ENCODE data around the gene TTC21B. TPM values are rescaled to one million over a fixed set of nuclear protein-coding genes. Genes with fewer than 3 reads are reported as not detected.

Gene TTC21B
- total RNA-seq, 1 experiment from 2014 or later = 20.8 TPM

GRCh38 chr2:165970663-165971062 lies 17.1 kb upstream of the TTC21B start (continued):
- no peak for TF ChIP-seq ATF2 (CRISPR knock-in tag; IDR thresholded peaks at IDR 0.05; ENCODE audit: borderline replicate concordance, low read depth)
- TF ChIP-seq ZNF121 (CRISPR knock-in tag; IDR thresholded peaks at IDR 0.05) = no peak
- TF ChIP-seq MLX (CRISPR knock-in tag; IDR thresholded peaks at IDR 0.05) = no peak
- TF ChIP-seq NR2C2 (CRISPR knock-in tag; IDR thresholded peaks at IDR 0.05) = no peak
- no peak for TF ChIP-seq GTF2I (CRISPR knock-in tag; conservative IDR thresholded peaks at IDR 0.05)
- no peak for TF ChIP-seq FOXP1 (CRISPR knock-in tag; IDR thresholded peaks at IDR 0.05; ENCODE audit: borderline replicate concordance)
- no peak for TF ChIP-seq ZMAT4 (CRISPR knock-in tag; IDR thresholded peaks at IDR 0.05)
- TF ChIP-seq ZNF671 (CRISPR knock-in tag; IDR thresholded peaks at IDR 0.05) = no peak
- TF ChIP-seq ZNF416 (CRISPR knock-in tag; IDR thresholded peaks at IDR 0.05) = no peak
- TF ChIP-seq CTCF (IDR thresholded peaks at IDR 0.05) = no peak

GRCh38 chr2:165969227-165969626 lies 15.7 kb upstream of the TTC21B start:
- Mint-ChIP-seq H3K4me1 (no peaks in the 10 kb centered on the region), H3K36me3 (no peaks in the 10 kb centered on the region), H3K27ac (no peak overlapping the region), H3K27me3 (ENCODE audit: low read depth) (no peaks in the 10 kb centered on the region), H3K9me3 (peaks cover 16% of the 10 kb centered on the region), H3K4me3 (no peak overlapping the region)
- ATAC-seq (no peak), DNase-seq (ENCODE audit: low spot score) (no peak)
- POLR2A ChIA-PET = no interaction called here
- CTCF ChIA-PET = no interaction called here
- TF ChIP-seq ZMAT4 (CRISPR knock-in tag; IDR thresholded peaks at IDR 0.05) (no peak), ZNF219 (CRISPR knock-in tag; IDR thresholded peaks at IDR 0.05; ENCODE audit: borderline replicate concordance) (no peak), TP53 (CRISPR knock-in tag; IDR thresholded peaks at IDR 0.05) (no peak), CTCF (IDR thresholded peaks at IDR 0.05) (no peak), STAT6 (CRISPR knock-in tag; conservative IDR thresholded peaks at IDR 0.05; ENCODE audit: low read depth) (no peak), ZNF138 (CRISPR knock-in tag; conservative IDR thresholded peaks at IDR 0.05) (no peak), ZNF281 (CRISPR knock-in tag; IDR thresholded peaks at IDR 0.05) (no peak), E2F1 (CRISPR knock-in tag; IDR thresholded peaks at IDR 0.05) (no peak), MLX (CRISPR knock-in tag; IDR thresholded peaks at IDR 0.05) (no peak), ZNF423 (CRISPR knock-in tag; IDR thresholded peaks at IDR 0.05) (no peak), FOXJ3 (CRISPR knock-in tag; IDR thresholded peaks at IDR 0.05; ENCODE audit: borderline replicate concordance) (no peak), SOX15 (CRISPR knock-in tag; IDR thresholded peaks at IDR 0.05) (no peak)
